Smooth muscle cell (in vitro differentiated cells): ENCODE results near the gene PEAR1. TPM values are rescaled to one million over a fixed set of nuclear protein-coding genes. Genes with fewer than 3 reads are reported as not detected.

Experiments used
- DNase-seq: peaks from one replicate; lab custom pipeline; 2025; ENCODE audit not compliant: unreplicated experiment; lab: John Stamatoyannopoulos, UW
- H2AFZ ChIP-seq: fragments of 200-600 bp; sonication (generic); 2 replicates; pipeline ENCODE4 v1.6.0; 2016; ENCODE audit warnings: antibody characterized with exemption, low read depth, mild to moderate bottlenecking
- H3F3A ChIP-seq: fragments of 200-600 bp; sonication (generic); 2 replicates; pipeline ENCODE4 v1.6.0; 2017; ENCODE audit warnings: antibody characterized with exemption, low read depth
- H3K27ac ChIP-seq: fragments of 200-600 bp; sonication (generic); 2 replicates; pipeline ENCODE4 v1.5.1; 2016; ENCODE audit warnings: low read depth, mild to moderate bottlenecking
- H3K27me3 ChIP-seq: fragments of 200-600 bp; sonication (generic); 2 replicates; pipeline ENCODE4 v1.6.1; 2016; ENCODE audit warnings: low read depth, mild to moderate bottlenecking
- H3K36me3 ChIP-seq: fragments of 200-600 bp; sonication (generic); 2 replicates; pipeline ENCODE4 v1.5.1; 2016; ENCODE audit warnings: low read depth
- H3K4me1 ChIP-seq: fragments of 200-600 bp; sonication (generic); 2 replicates; pipeline ENCODE4 v1.5.1; 2016; ENCODE audit warnings: low read depth
- H3K4me2 ChIP-seq: fragments of 200-600 bp; sonication (generic); 2 replicates; pipeline ENCODE4 v1.6.0; 2016; ENCODE audit warnings: mild to moderate bottlenecking
- H3K4me3 ChIP-seq: fragments of 200-600 bp; sonication (generic); 2 replicates; pipeline ENCODE4 v1.5.1; 2016; ENCODE audit warnings: mild to moderate bottlenecking
- H3K79me2 ChIP-seq: fragments of 200-600 bp; sonication (generic); 2 replicates; pipeline ENCODE4 v1.6.0; 2016; ENCODE audit warnings: low read depth, mild to moderate bottlenecking
- H3K9ac ChIP-seq: fragments of 200-600 bp; sonication (generic); 2 replicates; pipeline ENCODE4 v1.6.0; 2016; ENCODE audit warnings: low read depth
- H3K9me3 ChIP-seq: fragments of 200-600 bp; sonication (generic); replicated peaks from 2 replicates; pipeline ENCODE4 v1.5.1; 2016; ENCODE audit warnings: low read depth
- H4K20me1 ChIP-seq: fragments of 200-600 bp; sonication (generic); 2 replicates; pipeline ENCODE4 v1.6.0; 2016; ENCODE audit warnings: low read depth
- CTCF ChIP-seq: fragments of 200-600 bp; sonication (generic); IDR thresholded peaks from 2 replicates; pipeline ENCODE4 v1.5.1; 2017; ENCODE audit warnings: borderline replicate concordance, mild to moderate bottlenecking, antibody characterized with exemption; ENCODE audit not compliant: insufficient read depth, poor library complexity, severe bottlenecking
- WGBS: methylation state at CpG from one replicate; pipeline ENCODE4 v1.1.7; 2016; ENCODE audit warnings: low lambda C conversion rate; 5-methylcytosine and 5-hydroxymethylcytosine counted together
- polyA plus RNA-seq: library from polyadenylated mRNA; unstranded; fragments of >200 nt; fragmentation: Nextera tagmentation; extraction: Ambion mirVana; gene quantifications from 2 replicates; pipeline ENCODE4 v1.2.1, GENCODE V29; 2016
- total RNA-seq: library from RNA; depleted of rRNA; stranded (reverse); fragments of >200 nt; gene quantifications from 2 replicates; pipeline ENCODE4 v1.2.3, GENCODE V29; 2014

Gene PEAR1
- total and polyA plus RNA-seq, 2 experiments from 2014 or later, result 2.3 to 3.7 TPM

GRCh38 chr1:156945881-156946661 is 52.6 kb downstream of the PEAR1 start:
- Histone ChIP-seq H3K36me3 (no peaks in the 10 kb centered on the region), H3K9ac (no peak overlapping the region), H3K4me2 (no peak overlapping the region), H3F3A (no peaks in the 10 kb centered on the region), H3K4me3 (no peak overlapping the region), H3K27ac (no peak overlapping the region), H2AFZ (no peak overlapping the region), H3K4me1 (no peaks in the 10 kb centered on the region), H3K9me3 (no peaks in the 10 kb centered on the region), H4K20me1 (no peaks in the 10 kb centered on the region), H3K27me3 (no peaks in the 10 kb centered on the region), H3K79me2 (no peaks in the 10 kb centered on the region)
- DNase-seq, result no peak
- no peak for TF ChIP-seq CTCF
- WGBS, result 93% methylated on average over 11 of the region's 11 CpGs

GRCh38 chr1:156947127-156947526 is 53.6 kb downstream of the PEAR1 start:
- H3K79me2 ChIP-seq, result no peaks in the 10 kb centered on the region
- no peak overlapping the region for H3K9ac ChIP-seq
- no peaks in the 10 kb centered on the region for H3F3A ChIP-seq
- no peak overlapping the region for H3K27ac ChIP-seq
- no peak overlapping the region for H2AFZ ChIP-seq
- no peak for TF ChIP-seq CTCF
- over 99% methylated on average over 9 of the region's 9 CpGs for WGBS
- H3K9me3 ChIP-seq, result no peaks in the 10 kb centered on the region
- H3K27me3 ChIP-seq, result no peaks in the 10 kb centered on the region
- no peak overlapping the region for H3K4me3 ChIP-seq
- H3K36me3 ChIP-seq, result no peaks in the 10 kb centered on the region
- DNase-seq, result no peak
- no peaks in the 10 kb centered on the region for H3K4me1 ChIP-seq
- H4K20me1 ChIP-seq, result no peaks in the 10 kb centered on the region
- no peak overlapping the region for H3K4me2 ChIP-seq

- 98% methylated on average over 17 of the region's 17 CpGs for WGBS
- no peak for DNase-seq
- H3F3A ChIP-seq, result no peaks in the 10 kb centered on the region
- no peaks in the 10 kb centered on the region for H3K9me3 ChIP-seq
- TF ChIP-seq CTCF, result no peak
- H3K4me3 ChIP-seq, result no peak overlapping the region
- no peak overlapping the region for H2AFZ ChIP-seq
- no peak overlapping the region for H3K27ac ChIP-seq
- no peaks in the 10 kb centered on the region for H3K36me3 ChIP-seq
- no peaks in the 10 kb centered on the region for H4K20me1 ChIP-seq
- H3K4me2 ChIP-seq, result no peak overlapping the region
- H3K27me3 ChIP-seq, result no peaks in the 10 kb centered on the region
- H3K79me2 ChIP-seq, result no peaks in the 10 kb centered on the region
- no peaks in the 10 kb centered on the region for H3K4me1 ChIP-seq
- H3K9ac ChIP-seq, result no peak overlapping the region
Measured at GRCh38 chr1:156947818-156948525, 54.5 kb downstream of the PEAR1 start.
